GM12878 (cell line): ENCODE measurements around the gene CMTM5. TPM values are rescaled to one million over a fixed set of nuclear protein-coding genes. Genes with fewer than 3 reads are reported as not detected.

Source experiments
- ATAC-seq: fragments of 200-7000 bp; cut with Tn5 transposase; 3 replicates; pipeline ENCODE4 v1.9.1; 2020; ENCODE audit warnings: mild to moderate bottlenecking, moderate library complexity
- BruUV-seq: library from RNA; stranded (reverse); fragments of 400-500 nt; replicated peaks from 2 replicates; lab custom pipeline; 2021; lab: Mats Ljungman, UMichigan
- CTCF ChIA-PET: fragments of 300-600 bp; sonication (Branson Sonifier 250); formaldehyde crosslinking; extraction: SDS; loops from one replicate; lab custom pipeline; 2021; ENCODE audit warnings: inconsistent platforms; lab: Yijun Ruan, JAX
- POLR2A ChIA-PET: fragments of 350-600 bp; formaldehyde crosslinking; extraction: SDS; loops from one replicate; lab custom pipeline; 2021; ENCODE audit warnings: inconsistent platforms; lab: Charles Lee
- RAD21 ChIA-PET: fragments of 300-600 bp; sonication (Branson Sonifier 250); formaldehyde crosslinking; loops from one replicate; lab custom pipeline; 2023; ENCODE audit warnings: antibody characterized with exemption; ENCODE audit not compliant: unreplicated experiment; lab: Charles Lee
- SMC1A ChIA-PET: fragments of 300-600 bp; sonication (Branson Sonifier 250); formaldehyde crosslinking; loops from one replicate; lab custom pipeline; 2023; ENCODE audit not compliant: unreplicated experiment, uncharacterized antibody; lab: Charles Lee
- DNase-seq: peaks from one replicate; pipeline ENCODE4 v3.0.0-alpha.2; 2011; ENCODE audit warnings: low read depth, low spot score
- FAIRE-seq: peaks from 3 replicates; lab custom pipeline; 2011; peaks lifted over from hg19 to GRCh38; lab: Jason Lieb, UNC
- H2AFZ ChIP-seq: 2 replicates; pipeline ENCODE4 v1.6.0; 2011; ENCODE audit warnings: low read depth, low read length, control low read depth; ENCODE audit not compliant: control insufficient read depth
- H3K27ac ChIP-seq: 2 replicates; pipeline ENCODE4 v1.5.1; 2011; ENCODE audit warnings: control low read depth; ENCODE audit not compliant: control insufficient read depth, insufficient read depth
- H3K27me3 ChIP-seq, 2 experiments: replicated peaks in 1 of 2; 2 replicates each; pipeline versions ENCODE4 v1.6.0 to v1.6.1; 2011; ENCODE audit warnings: low read length in 1 of 2; ENCODE audit not compliant: control insufficient read depth in 2 of 2, insufficient read depth in 2 of 2
- H3K36me3 ChIP-seq, 2 experiments: 2 replicates each; pipeline ENCODE4 v1.5.1; 2011; ENCODE audit warnings: low read length in 1 of 2; ENCODE audit not compliant: control insufficient read depth in 2 of 2, insufficient read depth in 2 of 2
- H3K4me1 ChIP-seq: 2 replicates; pipeline ENCODE4 v1.6.1; 2011; ENCODE audit warnings: mild to moderate bottlenecking, low read length, moderate library complexity, mixed read lengths; ENCODE audit not compliant: control insufficient read depth, insufficient read depth
- H3K4me2 ChIP-seq: 2 replicates; pipeline ENCODE4 v1.6.0; 2011; ENCODE audit warnings: control low read depth; ENCODE audit not compliant: control insufficient read depth, insufficient read depth
- H3K4me3 ChIP-seq: fragments of 200-600 bp; sonication (generic); 2 replicates; pipeline ENCODE4 v1.5.1; 2016
- H3K79me2 ChIP-seq: 2 replicates; pipeline ENCODE4 v1.6.0; 2011; ENCODE audit warnings: low read length; ENCODE audit not compliant: control insufficient read depth, insufficient read depth
- H3K9ac ChIP-seq: 2 replicates; pipeline ENCODE4 v1.8.0; 2011; ENCODE audit warnings: low read length, control low read depth, mixed read lengths; ENCODE audit not compliant: control insufficient read depth, insufficient read depth
- H3K9me3 ChIP-seq: replicated peaks from 3 replicates; pipeline ENCODE4 v1.5.1; 2011; ENCODE audit warnings: mild to moderate bottlenecking, low read length; ENCODE audit not compliant: control insufficient read depth, insufficient read depth
- H4K20me1 ChIP-seq: 2 replicates; pipeline ENCODE4 v1.6.0; 2011; ENCODE audit not compliant: control insufficient read depth, insufficient read depth
- CHD1 ChIP-seq: IDR thresholded peaks from 2 replicates; pipeline ENCODE4 v1.6.1; 2012; ENCODE audit warnings: low read depth, low read length, improper control_type of control experiment
- EED ChIP-seq: sonication (generic); IDR thresholded peaks from 2 replicates; pipeline ENCODE4 v1.6.1; 2016; ENCODE audit warnings: antibody characterized with exemption, low read depth
- EGR1 ChIP-seq, 2 experiments: IDR thresholded peaks; 1 replicate in 1 of 2; 2 replicates in 1 of 2; pipeline ENCODE4 v1.6.1; 2011 to 2012; ENCODE audit warnings: low read depth in 2 of 2, low read length in 2 of 2, borderline replicate concordance in 1 of 2, mild to moderate bottlenecking in 1 of 2, moderate library complexity in 1 of 2
- FOS ChIP-seq: IDR thresholded peaks from 3 replicates; pipeline ENCODE4 v1.6.1; 2011; ENCODE audit warnings: borderline replicate concordance; ENCODE audit not compliant: insufficient read length; ENCODE audit errors: extremely low read depth
- JUND ChIP-seq: IDR thresholded peaks from 2 replicates; pipeline ENCODE4 v1.6.1; 2012; ENCODE audit warnings: low read depth, mild to moderate bottlenecking, low read length, improper control_type of control experiment, moderate library complexity
- MXI1 ChIP-seq: fragments of 150-350 bp; IDR thresholded peaks from 2 replicates; pipeline ENCODE4 v1.6.1; 2011; ENCODE audit warnings: low read depth, mild to moderate bottlenecking, inconsistent platforms, low read length, improper control_type of control experiment
- POLR2A ChIP-seq: IDR thresholded peaks from 2 replicates; pipeline ENCODE4 v1.6.1; 2011; ENCODE audit warnings: low read depth, mild to moderate bottlenecking, low read length
- PRDM15 ChIP-seq: fragments of 450-650 bp; formaldehyde crosslinking; IDR thresholded peaks from 2 replicates; pipeline ENCODE4 v1.4.0; 2020; ENCODE audit warnings: mild to moderate bottlenecking, moderate library complexity
- RCOR1 ChIP-seq: conservative IDR thresholded peaks from 2 replicates; pipeline ENCODE4 v1.6.1; 2012; ENCODE audit warnings: low read depth, low read length, improper control_type of control experiment
- SP1 ChIP-seq: IDR thresholded peaks from one replicate; pipeline ENCODE4 v1.6.1; 2011; ENCODE audit warnings: low read depth, low read length
- TAF1 ChIP-seq: IDR thresholded peaks from 2 replicates; pipeline ENCODE4 v1.6.1; 2011; ENCODE audit warnings: mild to moderate bottlenecking, low read depth, low read length, borderline replicate concordance
- TARDBP ChIP-seq: IDR thresholded peaks from 2 replicates; pipeline ENCODE4 v1.6.1; 2016; ENCODE audit warnings: borderline replicate concordance
- TCF3 ChIP-seq: IDR thresholded peaks from 2 replicates; pipeline ENCODE4 v1.6.1; 2012; ENCODE audit warnings: low read depth, mild to moderate bottlenecking, low read length, borderline replicate concordance; ENCODE audit not compliant: insufficient read depth
- TCF7 ChIP-seq: IDR thresholded peaks from 2 replicates; pipeline ENCODE4 v1.6.1; 2014; ENCODE audit warnings: antibody characterized with exemption, borderline replicate concordance
- USF1 ChIP-seq: IDR thresholded peaks from 2 replicates; pipeline ENCODE4 v1.6.1; 2011; ENCODE audit warnings: borderline replicate concordance, low read depth, mild to moderate bottlenecking, moderate library complexity, mixed read lengths, low read length; ENCODE audit not compliant: insufficient read depth; ENCODE audit errors: extremely low read length
- ZNF207 ChIP-seq: fragments of 450-650 bp; IDR thresholded peaks from 2 replicates; pipeline ENCODE4 v1.6.1; 2014; ENCODE audit warnings: antibody characterized with exemption, mild to moderate bottlenecking, borderline replicate concordance
- ZNF622 ChIP-seq: fragments of 450-650 bp; IDR thresholded peaks from 2 replicates; pipeline ENCODE4 v1.6.1; 2017; ENCODE audit warnings: mild to moderate bottlenecking, inconsistent platforms
- WGBS: methylation state at CpG from one replicate; pipeline ENCODE4 v1.1.6; 2016; ENCODE audit warnings: low lambda C conversion rate; ENCODE audit not compliant: insufficient replicate concordance, insufficient coverage; ENCODE audit errors: missing lambda C conversion rate; 5-methylcytosine and 5-hydroxymethylcytosine counted together
- in situ Hi-C: fragments of 300-500 bp; cut with MboI; formaldehyde crosslinking; loops from 9 replicates; pipeline ENCODE4 v1.14.3; 2018; ENCODE audit warnings: mixed read lengths
- intact Hi-C: fragments of 100-400 bp; cut with micrococcal nuclease; formaldehyde crosslinking; loops from one replicate; pipeline ENCODE4 v1.14.2; 2022; ENCODE audit not compliant: unreplicated experiment
- polyA plus RNA-seq, 11 experiments: library from polyadenylated mRNA; depleted of rRNA in 4 of 11; unstranded in 6 of 11; stranded (reverse) in 5 of 11; fragments of >200 nt; fragmentation: Nextera tagmentation in 4 of 11; fragmentation: Illumina TruSeq in 1 of 11; extraction: Ambion mirVana in 4 of 11; extraction: Trizol in 1 of 11; gene quantifications; 1 replicate in 1 of 11; 2 replicates in 10 of 11; pipeline versions ENCODE4 v1.2.1 to v1.2.3, GENCODE V29; 2011 to 2016; ENCODE audit warnings: inconsistent platforms in 2 of 11, missing spikeins in 2 of 11, low read depth in 1 of 11
- total RNA-seq, 4 experiments: library from RNA; depleted of rRNA in 3 of 4; stranded (reverse); fragments of >200 nt in 3 of 4; fragmentation: Illumina TruSeq in 1 of 4; extraction: Trizol in 1 of 4; gene quantifications; 2 replicates each; pipeline versions ENCODE4 v1.2.1 to v1.2.3, GENCODE V29; 2013 to 2021
- TF ChIP-seq, protein P1 (sequence below): fragments of 450-650 bp; IDR thresholded peaks from 2 replicates; pipeline ENCODE4 v1.6.1; 2017; ENCODE audit warnings: mild to moderate bottlenecking

Gene CMTM5
- total and polyA plus RNA-seq, 10 of the 15 experiments (the other 5 are each of a cell fraction or from before 2014, with no cell fraction given), result not detected

GRCh38 chr14:23360496-23360895, 16.4 kb upstream of the CMTM5 start:
- no peak for TF ChIP-seq CHD1
- no peak for TF ChIP-seq RCOR1
- no peak for TF ChIP-seq TARDBP
- no peak for TF ChIP-seq USF1
- TF ChIP-seq EED, result no peak
- TF ChIP-seq TAF1, result no peak
- TF ChIP-seq TCF3, result no peak
- no peak for TF ChIP-seq POLR2A
- no peak for TF ChIP-seq FOS
- TF ChIP-seq, protein P1, sequence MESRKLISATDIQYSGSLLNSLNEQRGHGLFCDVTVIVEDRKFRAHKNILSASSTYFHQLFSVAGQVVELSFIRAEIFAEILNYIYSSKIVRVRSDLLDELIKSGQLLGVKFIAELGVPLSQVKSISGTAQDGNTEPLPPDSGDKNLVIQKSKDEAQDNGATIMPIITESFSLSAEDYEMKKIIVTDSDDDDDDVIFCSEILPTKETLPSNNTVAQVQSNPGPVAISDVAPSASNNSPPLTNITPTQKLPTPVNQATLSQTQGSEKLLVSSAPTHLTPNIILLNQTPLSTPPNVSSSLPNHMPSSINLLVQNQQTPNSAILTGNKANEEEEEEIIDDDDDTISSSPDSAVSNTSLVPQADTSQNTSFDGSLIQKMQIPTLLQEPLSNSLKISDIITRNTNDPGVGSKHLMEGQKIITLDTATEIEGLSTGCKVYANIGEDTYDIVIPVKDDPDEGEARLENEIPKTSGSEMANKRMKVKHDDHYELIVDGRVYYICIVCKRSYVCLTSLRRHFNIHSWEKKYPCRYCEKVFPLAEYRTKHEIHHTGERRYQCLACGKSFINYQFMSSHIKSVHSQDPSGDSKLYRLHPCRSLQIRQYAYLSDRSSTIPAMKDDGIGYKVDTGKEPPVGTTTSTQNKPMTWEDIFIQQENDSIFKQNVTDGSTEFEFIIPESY, result no peak
- no peak for TF ChIP-seq ZNF207
- TF ChIP-seq SP1, result no peak
- TF ChIP-seq EGR1 (IDR thresholded peaks at IDR 0.05; ENCODE audit: borderline replicate concordance in 1 of 2, low read depth in 2 of 2, low read length in 2 of 2), result no peak
- no peak for TF ChIP-seq PRDM15 (CRISPR knock-in tag)
- no peak for TF ChIP-seq JUND
- no peak for TF ChIP-seq ZNF622
- no peak for TF ChIP-seq MXI1
- no peak for TF ChIP-seq TCF7
- POLR2A ChIA-PET, result no interaction called here

More at GRCh38 chr14:23360496-23360895, 16.4 kb upstream of the CMTM5 start:
- H3K27ac ChIP-seq, result no peak overlapping the region
- no peak overlapping the region for H3K9ac ChIP-seq
- intact Hi-C loops (no loop called here), in situ Hi-C loops (no loop called here)
- H3K4me3 ChIP-seq, result no peak overlapping the region
- RAD21 ChIA-PET, result interaction anchor here (1.4 kb wide), 1 partner anchor 240 kb away, joined by 4 read pairs; no protein-coding TSS in a partner anchor
- no peaks in the 10 kb centered on the region for H3K36me3 ChIP-seq
- CTCF ChIA-PET, result interaction anchor here (0.6 to 1.4 kb wide), 7 partner anchors 18 to 240 kb away, joined by 3 to 5 read pairs (median 4); no protein-coding TSS in a partner anchor
- no peaks in the 10 kb centered on the region for H3K4me1 ChIP-seq
- SMC1A ChIA-PET, result interaction anchor here (1.1 kb wide), 2 partner anchors 33 to 54 kb away, joined by 3 read pairs; no protein-coding TSS in a partner anchor
- peak; percentile 31; the same call in 2 of the 3 replicates for ATAC-seq
- no peak overlapping the region for H2AFZ ChIP-seq
- peaks cover 0 to 7% of the 10 kb centered on the region in 2 experiments; a peak in 3 of 4 replicates for H3K27me3 ChIP-seq
- H4K20me1 ChIP-seq, result no peaks in the 10 kb centered on the region
- no TSS peak for BruUV-seq
- H3K4me2 ChIP-seq, result no peak overlapping the region
- 29% methylated on average over 11 of the region's 11 CpGs for WGBS
- no peaks in the 10 kb centered on the region for H3K79me2 ChIP-seq
- no peak for FAIRE-seq
- no peaks in the 10 kb centered on the region for H3K9me3 ChIP-seq
- DNase-seq, result no peak
